K562 (cell line): Measurements from ENCODE around the gene TSTD2. TPM values are rescaled to one million over a fixed set of nuclear protein-coding genes. Genes with fewer than 3 reads are reported as not detected.

Experiments
- ARHGAP35 ChIP-seq: fragments of 450-650 bp; IDR thresholded peaks from 2 replicates; pipeline ENCODE4 v1.6.1; 2018; ENCODE audit not compliant: partially characterized antibody
- CBX1 ChIP-seq: sonication (generic); IDR thresholded peaks from 2 replicates; pipeline ENCODE4 v1.6.1; 2016; ENCODE audit warnings: antibody characterized with exemption, low read depth, mild to moderate bottlenecking
- ESRRA ChIP-seq: fragments of 450-650 bp; IDR thresholded peaks from 2 replicates; pipeline ENCODE4 v1.6.1; 2014; ENCODE audit warnings: low read depth, mild to moderate bottlenecking, moderate library complexity, borderline replicate concordance
- JUND ChIP-seq, 2 experiments: IDR thresholded peaks; 2 replicates in 1 of 2; 3 replicates in 1 of 2; pipeline ENCODE4 v1.6.1; 2011; ENCODE audit warnings: borderline replicate concordance in 2 of 2, low read depth in 2 of 2, low read length in 2 of 2, improper control_type of control experiment in 1 of 2, missing biosample characterization in 1 of 2, missing genetic modification characterization in 1 of 2, missing genetic modification reagents in 1 of 2
- MCM2 ChIP-seq: fragments of 450-650 bp; IDR thresholded peaks from 2 replicates; pipeline ENCODE4 v1.6.1; 2017; ENCODE audit warnings: low read depth, mild to moderate bottlenecking
- PCBP1 ChIP-seq: fragments of 200-400 bp; formaldehyde crosslinking; IDR thresholded peaks from 2 replicates; pipeline ENCODE4 v1.6.1; 2018; ENCODE audit warnings: mild to moderate bottlenecking, low read depth, low read length; ENCODE audit not compliant: poor library complexity, severe bottlenecking
- SIN3A ChIP-seq, 2 experiments: fragments of 150-350 bp in 1 of 2; IDR thresholded peaks; 2 replicates each; pipeline ENCODE4 v1.6.1; 2011 to 2016; ENCODE audit warnings: borderline replicate concordance in 2 of 2, low read depth in 2 of 2, low read length in 2 of 2, mild to moderate bottlenecking in 2 of 2, moderate library complexity in 2 of 2; ENCODE audit not compliant: control insufficient read depth in 1 of 2
- SRSF7 ChIP-seq: fragments of 200-400 bp; formaldehyde crosslinking; optimal IDR thresholded peaks from 2 replicates; pipeline ENCODE3; 2017; ENCODE audit warnings: mild to moderate bottlenecking, low read depth, low read length
- polyA plus RNA-seq, 8 experiments: library from polyadenylated mRNA; depleted of rRNA in 4 of 8; stranded (reverse) in 5 of 8; unstranded in 3 of 8; fragments of >200 nt; fragmentation: Nextera tagmentation in 2 of 8; fragmentation: Illumina TruSeq in 1 of 8; extraction: Ambion mirVana in 2 of 8; extraction: Trizol in 1 of 8; gene quantifications; 2 replicates each; pipeline versions ENCODE4 v1.2.1 to v1.2.3, GENCODE V29; 2011 to 2014; ENCODE audit warnings: inconsistent platforms in 1 of 8, missing spikeins in 1 of 8
- total RNA-seq, 7 experiments: library from RNA; depleted of rRNA in 6 of 7; stranded (reverse); fragments of >200 nt in 6 of 7; fragmentation: Illumina TruSeq in 2 of 7; extraction: Trizol in 2 of 7; gene quantifications; 2 replicates each; pipeline versions ENCODE4 v1.2.1 to v1.2.3, GENCODE V29; 2011 to 2021; ENCODE audit warnings: low replicate concordance in 1 of 7
- TF ChIP-seq, protein P1 (sequence below): fragments of 450-650 bp; IDR thresholded peaks from 2 replicates; pipeline ENCODE4 v1.6.1; 2018; ENCODE audit not compliant: partially characterized antibody
- TF ChIP-seq, protein P2 (sequence below), 2 experiments: fragments of 150-350 bp in 1 of 2; IDR thresholded peaks; 2 replicates each; pipeline ENCODE4 v1.6.1; 2012 to 2016; ENCODE audit warnings: low read depth in 2 of 2, low read length in 2 of 2, mild to moderate bottlenecking in 1 of 2, moderate library complexity in 1 of 2
- TF ChIP-seq, protein P3 (sequence below), 3 experiments: fragments of 200-800 bp in 1 of 3; fragments of 250-450 bp in 1 of 3; fragments of 450-650 bp in 1 of 3; sonication (Bioruptor Pico) in 1 of 3; sonication (Bioruptor generic) in 1 of 3; formaldehyde crosslinking in 1 of 3; IDR thresholded peaks; 2 replicates each; pipeline versions ENCODE4 v1.6.1 to v1.8.0; 2016 to 2022; ENCODE audit warnings: mild to moderate bottlenecking in 2 of 3, missing genetic modification characterization in 2 of 3, missing compliant biosample characterization in 1 of 3, moderate library complexity in 1 of 3
- TF ChIP-seq, protein P4 (sequence below): fragments of 450-650 bp; IDR thresholded peaks from 2 replicates; pipeline ENCODE4 v1.6.1; 2016; ENCODE audit warnings: antibody characterized with exemption

The TSTD2 gene
- total and polyA plus RNA-seq, 9 of the 15 experiments (the other 6 are each of a cell fraction or from before 2014, with no cell fraction given), result 10.1 to 36.7 (median 19.0) TPM

DNA sequence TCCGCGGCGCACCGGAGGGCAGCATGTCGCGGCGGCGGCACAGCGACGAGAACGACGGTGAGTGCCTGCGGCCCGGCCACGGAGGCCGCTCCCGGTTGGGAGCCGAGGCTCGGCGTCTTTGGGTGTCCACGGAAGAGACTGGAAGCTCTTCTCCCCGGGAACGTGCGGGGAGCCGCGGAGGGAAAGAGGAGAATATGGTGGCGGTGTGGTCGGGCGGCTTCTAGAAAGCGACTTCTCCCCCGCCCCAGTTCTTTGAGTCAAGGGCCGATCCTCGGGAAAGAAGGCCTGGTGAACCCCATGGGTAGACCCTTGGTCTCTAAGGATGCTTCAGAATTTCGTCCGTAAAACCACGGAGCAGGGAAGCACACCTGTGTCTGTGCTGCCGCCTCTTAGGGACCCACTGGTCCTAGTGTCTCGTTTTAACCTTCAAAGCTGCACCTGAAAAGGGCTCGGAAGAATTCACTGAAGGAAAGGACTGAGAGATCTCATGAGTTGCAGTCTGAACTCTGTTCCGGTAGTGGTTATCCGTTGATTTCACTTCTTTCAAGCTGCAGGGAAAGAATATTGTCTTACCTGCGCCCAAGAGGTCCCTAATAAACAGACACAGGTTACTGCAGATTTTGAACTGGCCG lies 807 bp upstream of the TSTD2 start (continued):
- peak; percentile 70; the same call in 1 of the 2 replicates for TF ChIP-seq CBX1
- TF ChIP-seq ESRRA, result 0 out of 2 replicates have a peak, but pooled peaks have one; percentile 31
- TF ChIP-seq SRSF7, result no peak
- TF ChIP-seq PCBP1, result peak; percentile 49
- TF ChIP-seq, protein P1, sequence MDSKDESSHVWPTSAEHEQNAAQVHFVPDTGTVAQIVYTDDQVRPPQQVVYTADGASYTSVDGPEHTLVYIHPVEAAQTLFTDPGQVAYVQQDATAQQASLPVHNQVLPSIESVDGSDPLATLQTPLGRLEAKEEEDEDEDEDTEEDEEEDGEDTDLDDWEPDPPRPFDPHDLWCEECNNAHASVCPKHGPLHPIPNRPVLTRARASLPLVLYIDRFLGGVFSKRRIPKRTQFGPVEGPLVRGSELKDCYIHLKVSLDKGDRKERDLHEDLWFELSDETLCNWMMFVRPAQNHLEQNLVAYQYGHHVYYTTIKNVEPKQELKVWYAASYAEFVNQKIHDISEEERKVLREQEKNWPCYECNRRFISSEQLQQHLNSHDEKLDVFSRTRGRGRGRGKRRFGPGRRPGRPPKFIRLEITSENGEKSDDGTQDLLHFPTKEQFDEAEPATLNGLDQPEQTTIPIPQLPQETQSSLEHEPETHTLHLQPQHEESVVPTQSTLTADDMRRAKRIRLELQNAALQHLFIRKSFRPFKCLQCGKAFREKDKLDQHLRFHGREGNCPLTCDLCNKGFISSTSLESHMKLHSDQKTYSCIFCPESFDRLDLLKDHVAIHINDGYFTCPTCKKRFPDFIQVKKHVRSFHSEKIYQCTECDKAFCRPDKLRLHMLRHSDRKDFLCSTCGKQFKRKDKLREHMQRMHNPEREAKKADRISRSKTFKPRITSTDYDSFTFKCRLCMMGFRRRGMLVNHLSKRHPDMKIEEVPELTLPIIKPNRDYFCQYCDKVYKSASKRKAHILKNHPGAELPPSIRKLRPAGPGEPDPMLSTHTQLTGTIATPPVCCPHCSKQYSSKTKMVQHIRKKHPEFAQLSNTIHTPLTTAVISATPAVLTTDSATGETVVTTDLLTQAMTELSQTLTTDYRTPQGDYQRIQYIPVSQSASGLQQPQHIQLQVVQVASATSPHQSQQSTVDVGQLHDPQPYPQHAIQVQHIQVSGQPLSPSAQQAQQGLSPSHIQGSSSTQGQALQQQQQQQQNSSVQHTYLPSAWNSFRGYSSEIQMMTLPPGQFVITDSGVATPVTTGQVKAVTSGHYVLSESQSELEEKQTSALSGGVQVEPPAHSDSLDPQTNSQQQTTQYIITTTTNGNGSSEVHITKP, result no peak
- TF ChIP-seq, protein P2, sequence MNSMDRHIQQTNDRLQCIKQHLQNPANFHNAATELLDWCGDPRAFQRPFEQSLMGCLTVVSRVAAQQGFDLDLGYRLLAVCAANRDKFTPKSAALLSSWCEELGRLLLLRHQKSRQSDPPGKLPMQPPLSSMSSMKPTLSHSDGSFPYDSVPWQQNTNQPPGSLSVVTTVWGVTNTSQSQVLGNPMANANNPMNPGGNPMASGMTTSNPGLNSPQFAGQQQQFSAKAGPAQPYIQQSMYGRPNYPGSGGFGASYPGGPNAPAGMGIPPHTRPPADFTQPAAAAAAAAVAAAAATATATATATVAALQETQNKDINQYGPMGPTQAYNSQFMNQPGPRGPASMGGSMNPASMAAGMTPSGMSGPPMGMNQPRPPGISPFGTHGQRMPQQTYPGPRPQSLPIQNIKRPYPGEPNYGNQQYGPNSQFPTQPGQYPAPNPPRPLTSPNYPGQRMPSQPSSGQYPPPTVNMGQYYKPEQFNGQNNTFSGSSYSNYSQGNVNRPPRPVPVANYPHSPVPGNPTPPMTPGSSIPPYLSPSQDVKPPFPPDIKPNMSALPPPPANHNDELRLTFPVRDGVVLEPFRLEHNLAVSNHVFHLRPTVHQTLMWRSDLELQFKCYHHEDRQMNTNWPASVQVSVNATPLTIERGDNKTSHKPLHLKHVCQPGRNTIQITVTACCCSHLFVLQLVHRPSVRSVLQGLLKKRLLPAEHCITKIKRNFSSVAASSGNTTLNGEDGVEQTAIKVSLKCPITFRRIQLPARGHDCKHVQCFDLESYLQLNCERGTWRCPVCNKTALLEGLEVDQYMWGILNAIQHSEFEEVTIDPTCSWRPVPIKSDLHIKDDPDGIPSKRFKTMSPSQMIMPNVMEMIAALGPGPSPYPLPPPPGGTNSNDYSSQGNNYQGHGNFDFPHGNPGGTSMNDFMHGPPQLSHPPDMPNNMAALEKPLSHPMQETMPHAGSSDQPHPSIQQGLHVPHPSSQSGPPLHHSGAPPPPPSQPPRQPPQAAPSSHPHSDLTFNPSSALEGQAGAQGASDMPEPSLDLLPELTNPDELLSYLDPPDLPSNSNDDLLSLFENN (IDR thresholded peaks at IDR 0.05; ENCODE audit: low read depth in 2 of 2, low read length in 2 of 2), result 0 out of 4 replicates have a peak, but pooled peaks of 1 of the 2 experiments have one; percentile 18
- no peak for TF ChIP-seq ARHGAP35
- TF ChIP-seq, protein P3, sequence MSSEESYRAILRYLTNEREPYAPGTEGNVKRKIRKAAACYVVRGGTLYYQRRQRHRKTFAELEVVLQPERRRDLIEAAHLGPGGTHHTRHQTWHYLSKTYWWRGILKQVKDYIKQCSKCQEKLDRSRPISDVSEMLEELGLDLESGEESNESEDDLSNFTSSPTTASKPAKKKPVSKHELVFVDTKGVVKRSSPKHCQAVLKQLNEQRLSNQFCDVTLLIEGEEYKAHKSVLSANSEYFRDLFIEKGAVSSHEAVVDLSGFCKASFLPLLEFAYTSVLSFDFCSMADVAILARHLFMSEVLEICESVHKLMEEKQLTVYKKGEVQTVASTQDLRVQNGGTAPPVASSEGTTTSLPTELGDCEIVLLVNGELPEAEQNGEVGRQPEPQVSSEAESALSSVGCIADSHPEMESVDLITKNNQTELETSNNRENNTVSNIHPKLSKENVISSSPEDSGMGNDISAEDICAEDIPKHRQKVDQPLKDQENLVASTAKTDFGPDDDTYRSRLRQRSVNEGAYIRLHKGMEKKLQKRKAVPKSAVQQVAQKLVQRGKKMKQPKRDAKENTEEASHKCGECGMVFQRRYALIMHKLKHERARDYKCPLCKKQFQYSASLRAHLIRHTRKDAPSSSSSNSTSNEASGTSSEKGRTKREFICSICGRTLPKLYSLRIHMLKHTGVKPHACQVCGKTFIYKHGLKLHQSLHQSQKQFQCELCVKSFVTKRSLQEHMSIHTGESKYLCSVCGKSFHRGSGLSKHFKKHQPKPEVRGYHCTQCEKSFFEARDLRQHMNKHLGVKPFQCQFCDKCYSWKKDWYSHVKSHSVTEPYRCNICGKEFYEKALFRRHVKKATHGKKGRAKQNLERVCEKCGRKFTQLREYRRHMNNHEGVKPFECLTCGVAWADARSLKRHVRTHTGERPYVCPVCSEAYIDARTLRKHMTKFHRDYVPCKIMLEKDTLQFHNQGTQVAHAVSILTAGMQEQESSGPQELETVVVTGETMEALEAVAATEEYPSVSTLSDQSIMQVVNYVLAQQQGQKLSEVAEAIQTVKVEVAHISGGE (CRISPR knock-in tag; IDR thresholded peaks at IDR 0.05), result no peak
- no peak for TF ChIP-seq JUND (IDR thresholded peaks at IDR 0.05; ENCODE audit: borderline replicate concordance, low read depth, low read length)
- TF ChIP-seq JUND (tag; IDR thresholded peaks at IDR 0.05; ENCODE audit: borderline replicate concordance, low read depth, low read length), result no peak
- TF ChIP-seq MCM2, result no peak
- no peak for TF ChIP-seq SIN3A (IDR thresholded peaks at IDR 0.05; ENCODE audit: borderline replicate concordance in 2 of 2, control insufficient read depth in 1 of 2, low read depth in 2 of 2, low read length in 2 of 2)
- TF ChIP-seq, protein P4, sequence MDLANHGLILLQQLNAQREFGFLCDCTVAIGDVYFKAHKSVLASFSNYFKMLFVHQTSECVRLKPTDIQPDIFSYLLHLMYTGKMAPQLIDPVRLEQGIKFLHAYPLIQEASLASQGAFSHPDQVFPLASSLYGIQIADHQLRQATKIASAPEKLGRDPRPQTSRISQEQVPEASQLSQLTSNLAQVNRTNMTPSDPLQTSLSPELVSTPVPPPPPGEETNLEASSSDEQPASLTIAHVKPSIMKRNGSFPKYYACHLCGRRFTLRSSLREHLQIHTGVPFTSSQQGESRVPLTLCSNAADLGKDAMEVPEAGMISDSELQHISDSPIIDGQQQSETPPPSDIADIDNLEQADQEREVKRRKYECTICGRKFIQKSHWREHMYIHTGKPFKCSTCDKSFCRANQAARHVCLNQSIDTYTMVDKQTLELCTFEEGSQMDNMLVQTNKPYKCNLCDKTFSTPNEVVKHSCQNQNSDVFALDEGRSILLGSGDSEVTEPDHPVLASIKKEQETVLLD, result no peak; the same call in 1 of the 2 replicates
